ENCODE measurements around the gene KRT33B. TPM values are rescaled to one million over a fixed set of nuclear protein-coding genes. Genes with fewer than 3 reads are reported as not detected.

The KRT33B gene
- total and polyA plus RNA-seq, 10 of the 15 experiments (the other 5 are each of a cell fraction or from before 2014, with no cell fraction given) = not detected

GRCh38 chr17:41338961-41339485 is 30.6 kb downstream of the KRT33B start:
- WGBS (ENCODE audit: insufficient coverage, insufficient replicate concordance, low lambda C conversion rate, missing lambda C conversion rate) = 15% methylated on average over 5 of the region's 5 CpGs
- Histone ChIP-seq H3K9ac (ENCODE audit: control insufficient read depth, insufficient read depth, low read length) (no peak overlapping the region), H3K79me2 (ENCODE audit: control insufficient read depth, insufficient read depth, low read length) (no peaks in the 10 kb centered on the region), H4K20me1 (ENCODE audit: control insufficient read depth, insufficient read depth) (no peaks in the 10 kb centered on the region; the same call in 1 of the 2 replicates), H2AFZ (ENCODE audit: control insufficient read depth, low read depth, low read length) (peak overlapping the region; percentile 15; the same call in 1 of the 2 replicates), H3K27me3 (replicated peaks in 1 of 2; ENCODE audit: control insufficient read depth in 2 of 2, insufficient read depth in 2 of 2, low read length in 1 of 2) (no peaks in the 10 kb centered on the region), H3K27ac (ENCODE audit: control insufficient read depth, insufficient read depth) (no peak overlapping the region), H3K4me2 (ENCODE audit: control insufficient read depth, insufficient read depth) (peak overlapping the region; percentile 41), H3K9me3 (replicated peaks; ENCODE audit: control insufficient read depth, insufficient read depth, low read length) (peaks cover 4% of the 10 kb centered on the region; the same call in 2 of the 3 replicates), H3K36me3 (ENCODE audit: control insufficient read depth in 2 of 2, insufficient read depth in 2 of 2, low read length in 1 of 2) (no peaks in the 10 kb centered on the region; a peak in 1 of 4 replicates), H3K4me3 (no peak overlapping the region), H3K4me1 (ENCODE audit: control insufficient read depth, insufficient read depth, low read length) (peaks cover 28% of the 10 kb centered on the region)
- ChIA-PET SMC1A (ENCODE audit: uncharacterized antibody, unreplicated experiment) (interaction anchor here (1.1 to 1.7 kb wide), 3 partner anchors 17 to 736 kb away, joined by 3 to 5 read pairs (median 4); no protein-coding TSS in a partner anchor), CTCF (interaction anchor here (1.2 to 2.6 kb wide), 3 partner anchors 16 to 18 kb away, joined by 3 to 6 read pairs (median 5); no protein-coding TSS in a partner anchor), RAD21 (ENCODE audit: unreplicated experiment) (interaction anchor here (0.8 to 2.4 kb wide), 2 partner anchors 16 to 17 kb away, joined by 3 to 8 read pairs; no protein-coding TSS in a partner anchor), POLR2A (no interaction called here)
- intact Hi-C loops (cut with micrococcal nuclease; ENCODE audit: unreplicated experiment) (no loop called here), in situ Hi-C loops (cut with MboI) (no loop called here)
- no TSS peak for BruUV-seq (replicated peaks)
- FAIRE-seq = peak; percentile 83
- peak; percentile 73 for ATAC-seq
- DNase-seq (ENCODE audit: low read depth, low spot score) = peak; percentile 89
- TF ChIP-seq BHLHE40 (IDR thresholded peaks at IDR 0.05; ENCODE audit: borderline replicate concordance in 1 of 2, low read depth in 2 of 2, low read length in 1 of 2) = no peak
- no peak for TF ChIP-seq SUZ12 (IDR thresholded peaks at IDR 0.05; ENCODE audit: unreplicated experiment)
- peak; percentile 31 for TF ChIP-seq MEF2B (IDR thresholded peaks at IDR 0.05; ENCODE audit: partially characterized antibody, poor library complexity, severe bottlenecking)
- TF ChIP-seq E4F1 (IDR thresholded peaks at IDR 0.05; ENCODE audit: borderline replicate concordance, partially characterized antibody) = no peak
- no peak for TF ChIP-seq IRF3 (IDR thresholded peaks at IDR 0.05)
- TF ChIP-seq SMARCA5 (IDR thresholded peaks at IDR 0.05) = no peak
- no peak for TF ChIP-seq TBL1XR1 (IDR thresholded peaks at IDR 0.05; ENCODE audit: low read depth, low read length)
- TF ChIP-seq PML (IDR thresholded peaks at IDR 0.05; ENCODE audit: low read length) = no peak
- no peak for TF ChIP-seq SREBF2 (IDR thresholded peaks at IDR 0.05; ENCODE audit: low read length)
- TF ChIP-seq BRCA1 (IDR thresholded peaks at IDR 0.05; ENCODE audit: low read depth, low read length) = no peak
- TF ChIP-seq, protein P1, sequence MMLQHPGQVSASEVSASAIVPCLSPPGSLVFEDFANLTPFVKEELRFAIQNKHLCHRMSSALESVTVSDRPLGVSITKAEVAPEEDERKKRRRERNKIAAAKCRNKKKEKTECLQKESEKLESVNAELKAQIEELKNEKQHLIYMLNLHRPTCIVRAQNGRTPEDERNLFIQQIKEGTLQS (IDR thresholded peaks at IDR 0.05; ENCODE audit: borderline replicate concordance, extremely low read depth, low read depth, low read length) = no peak
- no peak for TF ChIP-seq YY1 (IDR thresholded peaks at IDR 0.05; ENCODE audit: low read depth, low read length)
- no peak for TF ChIP-seq CREB1 (IDR thresholded peaks at IDR 0.05; ENCODE audit: low read depth)
- TF ChIP-seq, protein P2, sequence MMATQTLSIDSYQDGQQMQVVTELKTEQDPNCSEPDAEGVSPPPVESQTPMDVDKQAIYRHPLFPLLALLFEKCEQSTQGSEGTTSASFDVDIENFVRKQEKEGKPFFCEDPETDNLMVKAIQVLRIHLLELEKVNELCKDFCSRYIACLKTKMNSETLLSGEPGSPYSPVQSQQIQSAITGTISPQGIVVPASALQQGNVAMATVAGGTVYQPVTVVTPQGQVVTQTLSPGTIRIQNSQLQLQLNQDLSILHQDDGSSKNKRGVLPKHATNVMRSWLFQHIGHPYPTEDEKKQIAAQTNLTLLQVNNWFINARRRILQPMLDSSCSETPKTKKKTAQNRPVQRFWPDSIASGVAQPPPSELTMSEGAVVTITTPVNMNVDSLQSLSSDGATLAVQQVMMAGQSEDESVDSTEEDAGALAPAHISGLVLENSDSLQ (IDR thresholded peaks at IDR 0.05) = 0 out of 2 replicates have a peak, but pooled peaks have one; percentile 11
- no peak for TF ChIP-seq EP300 (IDR thresholded peaks at IDR 0.05; ENCODE audit: borderline replicate concordance in 1 of 2, control insufficient read depth in 1 of 2, low read depth in 2 of 2, low read length in 2 of 2)
- no peak for TF ChIP-seq MXI1 (IDR thresholded peaks at IDR 0.05; ENCODE audit: low read depth, low read length)

All from GM12878 (cell line).